K562 (cell line): ENCODE measurements around the gene ARHGAP42.

Experiments used
- CEBPB ChIP-seq: fragments of 450-650 bp; IDR thresholded peaks from 2 replicates; pipeline ENCODE4 v1.6.1; 2016; ENCODE audit warnings: missing genetic modification characterization, missing compliant biosample characterization
- ETV6 ChIP-seq, 3 experiments: fragments of 150-350 bp in 1 of 3; sonication (generic) in 1 of 3; formaldehyde crosslinking in 1 of 3; IDR thresholded peaks; 2 replicates each; pipeline versions ENCODE4 v1.6.1 to v1.8.0; 2014 to 2022; ENCODE audit warnings: borderline replicate concordance in 2 of 3, low read depth in 2 of 3, antibody characterized with exemption in 1 of 3, low read length in 1 of 3, mild to moderate bottlenecking in 1 of 3, missing genetic modification reagents in 1 of 3
- HDAC1 ChIP-seq, 2 experiments: fragments of 450-650 bp; IDR thresholded peaks; 2 replicates each; pipeline ENCODE4 v1.6.1; 2016 to 2017; ENCODE audit warnings: inconsistent platforms in 1 of 2, mild to moderate bottlenecking in 1 of 2, moderate library complexity in 1 of 2
- MAFK ChIP-seq: IDR thresholded peaks from 2 replicates; pipeline ENCODE4 v1.6.1; 2011; ENCODE audit warnings: low read length, improper control_type of control experiment
- NR3C1 ChIP-seq: sonication (generic); formaldehyde crosslinking; IDR thresholded peaks from 2 replicates; pipeline ENCODE4 v1.8.1; 2022; ENCODE audit warnings: missing genetic modification reagents
- NRF1 ChIP-seq, 2 experiments: fragments of 450-650 bp; IDR thresholded peaks in 1 of 2; conservative IDR thresholded peaks in 1 of 2; 2 replicates each; pipeline ENCODE4 v1.6.1; 2014; ENCODE audit warnings: mild to moderate bottlenecking in 2 of 2
- POLR2AphosphoS2 ChIP-seq: IDR thresholded peaks from 2 replicates; pipeline ENCODE4 v1.6.1; 2012; ENCODE audit warnings: low read length, improper control_type of control experiment
- SREBF2 ChIP-seq: sonication (generic); formaldehyde crosslinking; IDR thresholded peaks from 2 replicates; pipeline ENCODE4 v1.4.0; 2020; ENCODE audit warnings: mild to moderate bottlenecking, missing genetic modification reagents
- ZKSCAN1 ChIP-seq: fragments of 150-350 bp; IDR thresholded peaks from 2 replicates; pipeline ENCODE4 v1.6.1; 2016; ENCODE audit warnings: low read depth, low read length
- TF ChIP-seq, protein P1 (sequence below), 3 experiments: IDR thresholded peaks in 2 of 3; conservative IDR thresholded peaks in 1 of 3; 2 replicates each; pipeline ENCODE4 v1.5.1; 2011 to 2012; ENCODE audit warnings: low read length in 3 of 3, mild to moderate bottlenecking in 3 of 3, control low read depth in 2 of 3, improper control_type of control experiment in 1 of 3, inconsistent platforms in 1 of 3, low read depth in 1 of 3, mixed read lengths in 1 of 3, moderate library complexity in 1 of 3; ENCODE audit not compliant: insufficient read depth in 2 of 3
- TF ChIP-seq, protein P2 (sequence below): fragments of 450-650 bp; formaldehyde crosslinking; IDR thresholded peaks from 2 replicates; pipeline ENCODE4 v1.4.0; 2022; ENCODE audit warnings: mild to moderate bottlenecking, moderate library complexity

DNA sequence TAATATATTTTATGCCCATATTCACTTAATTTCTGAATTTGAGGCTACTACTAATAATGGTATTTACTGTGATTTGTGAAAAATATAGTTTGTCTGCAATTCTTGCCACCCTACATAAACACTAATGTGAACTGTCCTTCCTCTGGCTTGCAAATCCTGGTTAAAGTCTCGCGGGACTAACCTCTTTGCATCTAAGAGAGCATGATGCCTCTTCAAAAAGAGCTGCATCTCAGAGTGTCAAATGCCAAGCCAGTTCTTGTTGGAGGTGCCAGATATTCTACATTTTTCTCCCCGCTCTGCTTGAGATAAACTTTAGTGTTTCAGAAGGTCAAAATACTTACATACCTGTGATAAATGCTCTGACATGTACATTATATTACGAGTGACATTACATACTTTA, 2.1 kb downstream of the ARHGAP42 start:
- TF ChIP-seq ZKSCAN1 (no peak), ETV6 (IDR thresholded peaks at IDR 0.05; ENCODE audit: borderline replicate concordance in 1 of 2, low read depth in 2 of 2, low read length in 1 of 2) (no peak), ETV6 (CRISPR knock-in tag; IDR thresholded peaks at IDR 0.05; ENCODE audit: borderline replicate concordance) (no peak), NRF1 (conservative IDR thresholded peaks at IDR 0.05 in 1 of 2, IDR thresholded peaks at IDR 0.05 in 1 of 2) (no peak), NR3C1 (CRISPR knock-in tag) (no peak), MAFK (no peak), CEBPB (tag) (no peak), SREBF2 (CRISPR knock-in tag) (no peak), POLR2AphosphoS2 (no peak), HDAC1 (IDR thresholded peaks at IDR 0.05) (no peak)
- TF ChIP-seq, protein P1, sequence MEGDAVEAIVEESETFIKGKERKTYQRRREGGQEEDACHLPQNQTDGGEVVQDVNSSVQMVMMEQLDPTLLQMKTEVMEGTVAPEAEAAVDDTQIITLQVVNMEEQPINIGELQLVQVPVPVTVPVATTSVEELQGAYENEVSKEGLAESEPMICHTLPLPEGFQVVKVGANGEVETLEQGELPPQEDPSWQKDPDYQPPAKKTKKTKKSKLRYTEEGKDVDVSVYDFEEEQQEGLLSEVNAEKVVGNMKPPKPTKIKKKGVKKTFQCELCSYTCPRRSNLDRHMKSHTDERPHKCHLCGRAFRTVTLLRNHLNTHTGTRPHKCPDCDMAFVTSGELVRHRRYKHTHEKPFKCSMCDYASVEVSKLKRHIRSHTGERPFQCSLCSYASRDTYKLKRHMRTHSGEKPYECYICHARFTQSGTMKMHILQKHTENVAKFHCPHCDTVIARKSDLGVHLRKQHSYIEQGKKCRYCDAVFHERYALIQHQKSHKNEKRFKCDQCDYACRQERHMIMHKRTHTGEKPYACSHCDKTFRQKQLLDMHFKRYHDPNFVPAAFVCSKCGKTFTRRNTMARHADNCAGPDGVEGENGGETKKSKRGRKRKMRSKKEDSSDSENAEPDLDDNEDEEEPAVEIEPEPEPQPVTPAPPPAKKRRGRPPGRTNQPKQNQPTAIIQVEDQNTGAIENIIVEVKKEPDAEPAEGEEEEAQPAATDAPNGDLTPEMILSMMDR (IDR thresholded peaks at IDR 0.05 in 2 of 3, conservative IDR thresholded peaks at IDR 0.05 in 1 of 3; ENCODE audit: insufficient read depth in 2 of 3, low read depth in 1 of 3, low read length in 3 of 3), result no peak
- TF ChIP-seq, protein P2, sequence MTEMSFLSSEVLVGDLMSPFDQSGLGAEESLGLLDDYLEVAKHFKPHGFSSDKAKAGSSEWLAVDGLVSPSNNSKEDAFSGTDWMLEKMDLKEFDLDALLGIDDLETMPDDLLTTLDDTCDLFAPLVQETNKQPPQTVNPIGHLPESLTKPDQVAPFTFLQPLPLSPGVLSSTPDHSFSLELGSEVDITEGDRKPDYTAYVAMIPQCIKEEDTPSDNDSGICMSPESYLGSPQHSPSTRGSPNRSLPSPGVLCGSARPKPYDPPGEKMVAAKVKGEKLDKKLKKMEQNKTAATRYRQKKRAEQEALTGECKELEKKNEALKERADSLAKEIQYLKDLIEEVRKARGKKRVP (CRISPR knock-in tag), result no peak
